Measurements from ENCODE around the gene TNFRSF25. TPM values are rescaled to one million over a fixed set of nuclear protein-coding genes. Genes with fewer than 3 reads are reported as not detected.
A peak's percentile ranks its signal among the peaks of the same experiment; 100 is the strongest.
"Not testable (repeated sequence)": the region's sequence is repeated elsewhere in the genome, so short reads cannot be mapped to it uniquely, and the experiment has no call there.

Gene TNFRSF25
- total RNA-seq, 1 experiment from 2014 or later, result 0.81 TPM

GRCh38 chr1:6502000-6502891 is 36.3 kb upstream of the TNFRSF25 start:
- DNase-seq (ENCODE audit: low spot score), result no peak

GRCh38 chr1:6501279-6501813 is 35.4 kb upstream of the TNFRSF25 start:
- no peak for DNase-seq (ENCODE audit: low spot score)

GRCh38 chr1:6500544-6501278 is 34.7 kb upstream of the TNFRSF25 start:
- no peak for DNase-seq (ENCODE audit: low spot score)

- no peak for DNase-seq (ENCODE audit: low spot score)
These were observed 33.3 kb upstream of the TNFRSF25 start for GRCh38 chr1:6499296-6499695.

GRCh38 chr1:6498576-6499111 is 32.7 kb upstream of the TNFRSF25 start:
- DNase-seq (ENCODE audit: low spot score), result no peak

- no peak for DNase-seq (ENCODE audit: low spot score)
These were observed 32.0 kb upstream of the TNFRSF25 start for GRCh38 chr1:6497867-6498575.

GRCh38 chr1:6497215-6497866 is 31.4 kb upstream of the TNFRSF25 start:
- DNase-seq (ENCODE audit: low spot score), result no peak

- no peak for DNase-seq (ENCODE audit: low spot score)
These were observed 30.9 kb upstream of the TNFRSF25 start for GRCh38 chr1:6496890-6497214.

- DNase-seq (ENCODE audit: low spot score), result no peak
These were observed 30.4 kb upstream of the TNFRSF25 start for GRCh38 chr1:6496365-6496721.

- DNase-seq (ENCODE audit: low spot score), result no peak
These were observed 29.8 kb upstream of the TNFRSF25 start for GRCh38 chr1:6495540-6496364.

- DNase-seq (ENCODE audit: low spot score), result no peak
These were observed 29.1 kb upstream of the TNFRSF25 start for GRCh38 chr1:6495041-6495441.

- DNase-seq (ENCODE audit: low spot score), result no peak
These were observed 28.7 kb upstream of the TNFRSF25 start for GRCh38 chr1:6494627-6495026.

- DNase-seq (ENCODE audit: low spot score), result not testable (repeated sequence)
These were observed 27.9 kb upstream of the TNFRSF25 start for GRCh38 chr1:6493834-6494223.

- no peak for DNase-seq (ENCODE audit: low spot score)
These were observed 26.0 kb upstream of the TNFRSF25 start for GRCh38 chr1:6491966-6492365.

- DNase-seq (ENCODE audit: low spot score), result peak; percentile 47
These were observed 25.5 kb upstream of the TNFRSF25 start, which contains the start of gene PLEKHG5 for GRCh38 chr1:6491480-6491962. PLEKHG5 (minus strand) TSS chr1:6491667; CDS start chr1:6477571, 14,096 bp downstream.

- no peak for DNase-seq (ENCODE audit: low spot score)
These were observed 25.1 kb upstream of the TNFRSF25 start for GRCh38 chr1:6491081-6491449.

- DNase-seq (ENCODE audit: low spot score), result peak; percentile 48
These were observed 24.5 kb upstream of the TNFRSF25 start for GRCh38 chr1:6490181-6491080.

GRCh38 chr1:6489799-6490180 is 23.8 kb upstream of the TNFRSF25 start:
- DNase-seq (ENCODE audit: low spot score), result peak; percentile 34

- no peak for DNase-seq (ENCODE audit: low spot score)
These were observed 23.4 kb upstream of the TNFRSF25 start for GRCh38 chr1:6489383-6489765.

All from H4 (cell line).